ENCODE measurements around the gene ELFN2. TPM values are rescaled to one million over a fixed set of nuclear protein-coding genes. Genes with fewer than 3 reads are reported as not detected.

Gene ELFN2
- total RNA-seq, 1 experiment from 2014 or later: 4.0 TPM

GRCh38 chr22:37340331-37341262, 86.7 kb downstream of the ELFN2 start:
- Mint-ChIP-seq H3K4me3 (ENCODE audit: unreplicated experiment) (no peak overlapping the region), H3K27me3 (ENCODE audit: insufficient read depth, unreplicated experiment) (no peaks in the 10 kb centered on the region), H3K36me3 (ENCODE audit: insufficient read depth, unreplicated experiment) (peaks cover 4% of the 10 kb centered on the region), H3K27ac (ENCODE audit: unreplicated experiment) (no peak overlapping the region), H3K4me1 (ENCODE audit: low read depth, unreplicated experiment) (peaks cover 31% of the 10 kb centered on the region), H3K9me3 (ENCODE audit: unreplicated experiment) (no peaks in the 10 kb centered on the region)
- TF ChIP-seq CTCF (IDR thresholded peaks at IDR 0.05; ENCODE audit: insufficient read depth in 1 of 2, low read depth in 1 of 2, low read length in 1 of 2, severe bottlenecking in 1 of 2, unreplicated experiment in 1 of 2): no peak
- Histone ChIP-seq H3K4me1 (peaks cover 27% of the 10 kb centered on the region), H3K4me3 (ENCODE audit: low read depth, low read length) (no peak overlapping the region), H3K27me3 (replicated peaks; ENCODE audit: control insufficient read depth, insufficient read depth, low read length) (no peaks in the 10 kb centered on the region), H3K36me3 (ENCODE audit: control insufficient read depth, insufficient read depth, low read length) (no peaks in the 10 kb centered on the region), H3K9me3 (no peaks in the 10 kb centered on the region)
- no peak for DNase-seq
- intact Hi-C loops (cut with micrococcal nuclease; ENCODE audit: unreplicated experiment): no loop called here
- BruUV-seq (replicated peaks): no TSS peak
- ChIA-PET CTCF (interaction anchor here (1.4 kb wide), 1 partner anchor 24 kb away, joined by 6 read pairs; no protein-coding TSS in a partner anchor), POLR2A (no interaction called here)

GRCh38 chr22:37338539-37339246, 88.6 kb downstream of the ELFN2 start:
- H3K27ac Mint-ChIP-seq (ENCODE audit: unreplicated experiment): no peak overlapping the region
- no peak for DNase-seq
- peaks cover 38% of the 10 kb centered on the region for H3K4me1 Mint-ChIP-seq (ENCODE audit: low read depth, unreplicated experiment)
- no peaks in the 10 kb centered on the region for H3K27me3 ChIP-seq (replicated peaks; ENCODE audit: control insufficient read depth, insufficient read depth, low read length)
- no peaks in the 10 kb centered on the region for H3K9me3 Mint-ChIP-seq (ENCODE audit: unreplicated experiment)
- no peak for TF ChIP-seq CTCF (IDR thresholded peaks at IDR 0.05; ENCODE audit: insufficient read depth in 1 of 2, low read depth in 1 of 2, low read length in 1 of 2, severe bottlenecking in 1 of 2, unreplicated experiment in 1 of 2)
- BruUV-seq (replicated peaks): no TSS peak
- H3K36me3 Mint-ChIP-seq (ENCODE audit: insufficient read depth, unreplicated experiment): no peaks in the 10 kb centered on the region
- ChIA-PET POLR2A (no interaction called here), CTCF (no interaction called here)
- intact Hi-C loops (cut with micrococcal nuclease; ENCODE audit: unreplicated experiment): no loop called here
- no peaks in the 10 kb centered on the region for H3K36me3 ChIP-seq (ENCODE audit: control insufficient read depth, insufficient read depth, low read length)
- no peaks in the 10 kb centered on the region for H3K27me3 Mint-ChIP-seq (ENCODE audit: insufficient read depth, unreplicated experiment)
- H3K4me1 ChIP-seq: peaks cover 35% of the 10 kb centered on the region
- H3K4me3 ChIP-seq (ENCODE audit: low read depth, low read length): no peak overlapping the region
- no peak overlapping the region for H3K4me3 Mint-ChIP-seq (ENCODE audit: unreplicated experiment)
- H3K9me3 ChIP-seq: no peaks in the 10 kb centered on the region

GRCh38 chr22:37337204-37337943, 89.9 kb downstream of the ELFN2 start:
- Mint-ChIP-seq H3K27ac (ENCODE audit: unreplicated experiment) (no peak overlapping the region), H3K36me3 (ENCODE audit: insufficient read depth, unreplicated experiment) (no peaks in the 10 kb centered on the region), H3K27me3 (ENCODE audit: insufficient read depth, unreplicated experiment) (no peaks in the 10 kb centered on the region), H3K4me1 (ENCODE audit: low read depth, unreplicated experiment) (peaks cover 44% of the 10 kb centered on the region), H3K9me3 (ENCODE audit: unreplicated experiment) (no peaks in the 10 kb centered on the region), H3K4me3 (ENCODE audit: unreplicated experiment) (no peak overlapping the region)
- Histone ChIP-seq H3K36me3 (ENCODE audit: control insufficient read depth, insufficient read depth, low read length) (no peaks in the 10 kb centered on the region), H3K4me1 (peaks cover 35% of the 10 kb centered on the region), H3K4me3 (ENCODE audit: low read depth, low read length) (no peak overlapping the region), H3K9me3 (no peaks in the 10 kb centered on the region), H3K27me3 (replicated peaks; ENCODE audit: control insufficient read depth, insufficient read depth, low read length) (no peaks in the 10 kb centered on the region)
- BruUV-seq (replicated peaks): no TSS peak
- CTCF ChIA-PET: interaction anchor here (0.6 kb wide), 1 partner anchor 11 kb away, joined by 3 read pairs; no protein-coding TSS in a partner anchor
- intact Hi-C loops (cut with micrococcal nuclease; ENCODE audit: unreplicated experiment): no loop called here
- no peak for TF ChIP-seq CTCF (IDR thresholded peaks at IDR 0.05; ENCODE audit: insufficient read depth in 1 of 2, low read depth in 1 of 2, low read length in 1 of 2, severe bottlenecking in 1 of 2, unreplicated experiment in 1 of 2)
- no peak for DNase-seq
- POLR2A ChIA-PET: interaction anchor here (0.5 kb wide), 1 partner anchor 69 kb away, joined by 4 read pairs; no protein-coding TSS in a partner anchor

Measured in Caco-2 (cell line).